ENCODE measurements around the gene THAP7. TPM values are rescaled to one million over a fixed set of nuclear protein-coding genes. Genes with fewer than 3 reads are reported as not detected.
"Not testable (repeated sequence)": the region's sequence is repeated elsewhere in the genome, so short reads cannot be mapped to it uniquely, and the experiment has no call there.

THAP7 gene
- polyA plus RNA-seq, 1 donor (not counting 4 experiments of a cell fraction or from before 2014, with no cell fraction given) = 10.4 TPM

DNA sequence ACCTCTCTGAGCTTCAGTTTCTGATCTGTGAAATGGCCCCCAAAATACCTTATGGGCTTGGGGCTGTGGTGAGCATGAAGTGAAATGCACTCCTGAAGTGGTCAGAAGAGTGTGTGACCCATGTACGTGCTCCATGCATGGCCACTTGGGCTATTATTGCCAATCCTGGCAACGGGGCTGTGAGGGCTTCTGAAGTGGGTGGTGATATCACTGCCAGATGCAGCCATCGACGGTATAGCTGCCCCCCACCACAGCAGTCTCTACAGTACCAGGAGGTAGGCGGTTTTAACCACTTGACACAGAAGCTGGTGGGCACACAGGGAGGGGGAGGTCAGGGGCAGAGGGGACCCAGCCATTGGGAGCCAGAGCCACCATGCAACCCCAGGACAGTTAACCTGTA, 46.5 kb upstream of the THAP7 start:
- peaks cover 20% of the 10 kb centered on the region for H3K4me1 ChIP-seq (ENCODE audit: control insufficient read depth, extremely low read depth, insufficient read depth, low read length)
- H2AFZ ChIP-seq (ENCODE audit: control insufficient read depth, low read length); DNase-seq (ENCODE audit: low read depth, low spot score); H4K20me1 ChIP-seq (ENCODE audit: control insufficient read depth, extremely low read depth, insufficient read depth, low read length); H3K27ac ChIP-seq (ENCODE audit: control insufficient read depth, insufficient read depth, low read length); FAIRE-seq; dilution Hi-C loops (cut with MboI; ENCODE audit: extremely low pct_ligation_motif_present, low sequenced_read_pairs); H3K36me3 ChIP-seq (ENCODE audit: control insufficient read depth in 2 of 2, extremely low read depth in 1 of 2, insufficient read depth in 2 of 2, low read length in 2 of 2); H3K9me1 ChIP-seq (ENCODE audit: control insufficient read depth, extremely low read depth, insufficient read depth, low read length); H3K79me2 ChIP-seq (ENCODE audit: control insufficient read depth, insufficient read depth, low read length); H3K9ac ChIP-seq (ENCODE audit: control insufficient read depth, extremely low read depth, insufficient read depth, low read length); H3K4me3 ChIP-seq (ENCODE audit: control insufficient read depth in 2 of 3, extremely low read depth in 1 of 3, insufficient read depth in 2 of 3, low read depth in 1 of 3, low read length in 3 of 3); H3K9me3 ChIP-seq (ENCODE audit: control insufficient read depth, low read depth, low read length); H3K4me2 ChIP-seq (ENCODE audit: control insufficient read depth, extremely low read depth, insufficient read depth, low read depth, low read length); H3K27me3 ChIP-seq (ENCODE audit: control insufficient read depth, extremely low read depth, insufficient read depth, low read length): not testable (repeated sequence)

DNA sequence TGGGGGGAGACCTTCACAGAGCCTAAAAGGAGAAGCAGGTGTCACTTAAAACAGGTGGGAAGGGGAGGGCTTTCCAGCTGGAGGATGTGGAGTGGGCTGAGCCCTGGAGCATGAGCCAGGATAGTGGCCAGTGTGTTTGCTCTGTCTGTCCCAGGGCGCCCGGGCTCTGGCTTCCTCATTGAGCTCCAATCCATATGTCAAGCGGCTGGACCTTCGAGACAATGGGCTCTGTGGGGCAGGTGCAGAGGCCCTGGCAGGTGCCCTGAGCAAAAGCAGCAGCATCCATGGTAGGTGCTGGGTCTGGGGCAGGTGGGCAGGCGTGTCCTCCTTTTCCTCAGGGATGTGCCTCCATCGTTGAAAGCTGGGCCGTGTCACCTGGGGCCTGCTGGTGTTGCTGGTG, 45.8 kb upstream of the THAP7 start:
- TF ChIP-seq, protein P1, sequence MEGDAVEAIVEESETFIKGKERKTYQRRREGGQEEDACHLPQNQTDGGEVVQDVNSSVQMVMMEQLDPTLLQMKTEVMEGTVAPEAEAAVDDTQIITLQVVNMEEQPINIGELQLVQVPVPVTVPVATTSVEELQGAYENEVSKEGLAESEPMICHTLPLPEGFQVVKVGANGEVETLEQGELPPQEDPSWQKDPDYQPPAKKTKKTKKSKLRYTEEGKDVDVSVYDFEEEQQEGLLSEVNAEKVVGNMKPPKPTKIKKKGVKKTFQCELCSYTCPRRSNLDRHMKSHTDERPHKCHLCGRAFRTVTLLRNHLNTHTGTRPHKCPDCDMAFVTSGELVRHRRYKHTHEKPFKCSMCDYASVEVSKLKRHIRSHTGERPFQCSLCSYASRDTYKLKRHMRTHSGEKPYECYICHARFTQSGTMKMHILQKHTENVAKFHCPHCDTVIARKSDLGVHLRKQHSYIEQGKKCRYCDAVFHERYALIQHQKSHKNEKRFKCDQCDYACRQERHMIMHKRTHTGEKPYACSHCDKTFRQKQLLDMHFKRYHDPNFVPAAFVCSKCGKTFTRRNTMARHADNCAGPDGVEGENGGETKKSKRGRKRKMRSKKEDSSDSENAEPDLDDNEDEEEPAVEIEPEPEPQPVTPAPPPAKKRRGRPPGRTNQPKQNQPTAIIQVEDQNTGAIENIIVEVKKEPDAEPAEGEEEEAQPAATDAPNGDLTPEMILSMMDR (optimal IDR thresholded peaks at IDR 0.05 in 1 of 3, IDR thresholded peaks at IDR 0.05 in 1 of 3, conservative IDR thresholded peaks at IDR 0.05 in 1 of 3; ENCODE audit: extremely low read depth in 1 of 3, insufficient read depth in 2 of 3, low read length in 3 of 3) = no peak
- TF ChIP-seq EZH2 (IDR thresholded peaks at IDR 0.05; ENCODE audit: low read length) = no peak
- FAIRE-seq = no peak
- dilution Hi-C loops (cut with MboI; ENCODE audit: extremely low pct_ligation_motif_present, low sequenced_read_pairs) = no loop called here

DNA sequence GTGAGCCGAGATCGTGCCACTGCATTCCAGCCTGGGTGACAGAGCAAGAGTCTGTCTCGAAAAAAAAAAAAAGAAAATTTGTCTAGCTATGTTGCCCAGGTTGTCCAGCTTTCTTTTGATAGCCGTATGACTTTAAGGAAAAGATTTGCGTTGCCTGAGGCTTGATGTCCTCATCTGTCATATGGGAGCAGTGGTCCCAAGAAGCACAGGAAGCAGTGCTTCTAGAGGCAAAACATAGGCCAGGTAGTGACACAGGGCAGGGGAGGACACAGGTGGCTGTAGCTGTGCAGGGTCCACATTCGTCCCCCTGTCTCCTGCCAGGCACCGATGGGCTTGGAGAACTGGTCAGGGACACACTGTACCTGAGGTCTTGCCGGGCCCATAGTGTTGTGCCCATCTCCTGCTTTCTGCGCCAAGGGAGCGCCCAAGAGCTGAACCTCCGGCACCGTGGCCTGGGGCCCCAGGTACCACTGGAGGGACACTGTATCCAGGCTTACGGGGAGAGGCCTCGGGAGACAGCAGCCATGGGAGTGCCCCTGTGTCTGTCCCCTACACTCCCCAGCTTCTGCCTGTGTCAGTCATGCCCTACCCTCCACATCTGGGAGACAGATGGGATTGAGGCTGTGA, 45.2 kb upstream of the THAP7 start:
- Histone ChIP-seq H3K27ac (ENCODE audit: control insufficient read depth, insufficient read depth, low read length) (no peak overlapping the region), H3K9ac (ENCODE audit: control insufficient read depth, extremely low read depth, insufficient read depth, low read length) (no peak overlapping the region), H2AFZ (ENCODE audit: control insufficient read depth, low read length) (no peak overlapping the region), H3K9me3 (ENCODE audit: control insufficient read depth, low read depth, low read length) (no peaks in the 10 kb centered on the region), H3K9me1 (ENCODE audit: control insufficient read depth, extremely low read depth, insufficient read depth, low read length) (no peaks in the 10 kb centered on the region), H3K79me2 (ENCODE audit: control insufficient read depth, insufficient read depth, low read length) (no peaks in the 10 kb centered on the region), H3K4me1 (ENCODE audit: control insufficient read depth, extremely low read depth, insufficient read depth, low read length) (peaks cover 21% of the 10 kb centered on the region), H3K4me3 (ENCODE audit: control insufficient read depth in 2 of 3, extremely low read depth in 1 of 3, insufficient read depth in 2 of 3, low read depth in 1 of 3, low read length in 3 of 3) (no peak overlapping the region), H3K27me3 (ENCODE audit: control insufficient read depth, extremely low read depth, insufficient read depth, low read length) (no peaks in the 10 kb centered on the region), H3K36me3 (ENCODE audit: control insufficient read depth in 2 of 2, extremely low read depth in 1 of 2, insufficient read depth in 2 of 2, low read length in 2 of 2) (no peaks in the 10 kb centered on the region), H3K4me2 (ENCODE audit: control insufficient read depth, extremely low read depth, insufficient read depth, low read depth, low read length) (no peak overlapping the region), H4K20me1 (ENCODE audit: control insufficient read depth, extremely low read depth, insufficient read depth, low read length) (no peaks in the 10 kb centered on the region)
- TF ChIP-seq, protein P1 (optimal IDR thresholded peaks at IDR 0.05 in 1 of 3, IDR thresholded peaks at IDR 0.05 in 1 of 3, conservative IDR thresholded peaks at IDR 0.05 in 1 of 3; ENCODE audit: extremely low read depth in 1 of 3, insufficient read depth in 2 of 3, low read length in 3 of 3) = no peak
- no peak for TF ChIP-seq EZH2 (IDR thresholded peaks at IDR 0.05; ENCODE audit: low read length)
- DNase-seq (ENCODE audit: low read depth, low spot score) (no peak), FAIRE-seq (no peak)
- dilution Hi-C loops (cut with MboI; ENCODE audit: extremely low pct_ligation_motif_present, low sequenced_read_pairs) = no loop called here

More for the DNA sequence above, 45.8 kb upstream of the THAP7 start:
- peaks cover 21% of the 10 kb centered on the region for H3K4me1 ChIP-seq (ENCODE audit: control insufficient read depth, extremely low read depth, insufficient read depth, low read length)
- no peaks in the 10 kb centered on the region for H4K20me1 ChIP-seq (ENCODE audit: control insufficient read depth, extremely low read depth, insufficient read depth, low read length)
- no peaks in the 10 kb centered on the region for H3K79me2 ChIP-seq (ENCODE audit: control insufficient read depth, insufficient read depth, low read length)
- H3K9me3 ChIP-seq (ENCODE audit: control insufficient read depth, low read depth, low read length) = no peaks in the 10 kb centered on the region
- H3K27ac ChIP-seq (ENCODE audit: control insufficient read depth, insufficient read depth, low read length) = no peak overlapping the region
- H3K27me3 ChIP-seq (ENCODE audit: control insufficient read depth, extremely low read depth, insufficient read depth, low read length) = no peaks in the 10 kb centered on the region
- H3K4me3 ChIP-seq (ENCODE audit: control insufficient read depth in 2 of 3, extremely low read depth in 1 of 3, insufficient read depth in 2 of 3, low read depth in 1 of 3, low read length in 3 of 3) = no peak overlapping the region
- H3K9me1 ChIP-seq (ENCODE audit: control insufficient read depth, extremely low read depth, insufficient read depth, low read length) = no peaks in the 10 kb centered on the region
- H2AFZ ChIP-seq (ENCODE audit: control insufficient read depth, low read length) = no peak overlapping the region
- no peak overlapping the region for H3K9ac ChIP-seq (ENCODE audit: control insufficient read depth, extremely low read depth, insufficient read depth, low read length)
- no peaks in the 10 kb centered on the region for H3K36me3 ChIP-seq (ENCODE audit: control insufficient read depth in 2 of 2, extremely low read depth in 1 of 2, insufficient read depth in 2 of 2, low read length in 2 of 2)
- no peak for DNase-seq (ENCODE audit: low read depth, low spot score)
- H3K4me2 ChIP-seq (ENCODE audit: control insufficient read depth, extremely low read depth, insufficient read depth, low read depth, low read length) = no peak overlapping the region
